Kasumi-1 (cell line): ENCODE measurements around the gene CLSTN3.
"Not testable (repeated sequence)": the region's sequence is repeated elsewhere in the genome, so short reads cannot be mapped to it uniquely, and the experiment has no call there.

Experiments used
- DNase-seq, 2 experiments: peaks; one replicate each; lab custom pipeline; 2025; lab: John Stamatoyannopoulos, UW

Gene CLSTN3

DNA sequence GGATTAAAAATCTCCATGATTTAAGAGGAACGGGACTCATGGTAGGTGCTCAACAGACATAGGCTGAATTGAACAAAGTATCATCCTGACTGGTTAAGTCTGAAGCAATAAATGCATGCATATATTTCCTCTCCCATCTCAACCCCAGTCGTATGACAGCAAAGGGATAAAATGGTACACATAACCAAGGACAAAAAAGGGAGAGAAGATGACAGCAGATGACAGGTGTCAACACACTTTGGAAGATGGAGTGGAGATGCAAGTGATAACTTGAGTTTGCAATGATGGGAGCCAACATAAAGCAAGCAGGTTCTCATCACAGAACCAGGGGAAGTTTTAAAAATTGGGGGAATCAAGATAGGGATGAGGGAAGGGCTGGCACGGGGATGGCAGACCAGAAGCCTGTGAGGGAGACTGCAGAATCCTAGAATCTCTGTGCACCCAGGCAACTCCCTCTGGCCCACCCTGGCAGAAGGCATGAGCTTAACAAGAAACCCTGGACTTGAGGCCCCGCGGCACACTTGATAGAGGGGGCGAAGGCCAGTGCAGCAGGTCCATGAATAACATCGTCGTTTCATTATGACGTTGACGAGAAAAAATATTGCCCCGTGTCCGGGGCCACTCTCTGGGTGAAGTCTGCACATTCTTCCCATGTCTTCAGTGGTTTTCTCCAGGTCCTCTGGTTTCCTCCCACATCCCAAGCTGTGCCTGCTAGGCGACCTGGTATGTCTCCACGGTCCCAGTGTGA, 26.2 kb upstream of the CLSTN3 start:
- DNase-seq: no peak

- DNase-seq: no peak
These were observed 24.1 kb upstream of the CLSTN3 start for GRCh38 chr12:7106082-7106481.

DNA sequence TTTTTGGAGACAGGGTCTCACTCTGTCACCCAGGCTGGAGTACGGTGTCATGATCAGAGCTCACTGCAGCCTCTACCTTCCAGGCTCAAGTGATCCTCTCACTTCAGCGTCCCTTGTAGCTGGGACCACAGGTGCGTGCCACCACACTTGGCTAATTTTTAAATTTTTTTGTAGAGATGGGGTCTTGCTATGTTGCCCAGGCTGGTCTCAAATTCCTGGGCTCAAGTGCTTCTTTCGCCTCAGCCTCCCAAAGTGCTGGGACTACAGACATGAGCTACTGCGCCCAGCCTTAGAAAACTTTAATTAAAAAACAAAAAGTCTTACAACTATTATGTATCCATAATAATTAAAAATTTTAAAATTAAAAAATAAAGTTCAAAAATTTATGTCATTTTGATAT, 23.0 kb upstream of the CLSTN3 start:
- DNase-seq: not testable (repeated sequence)

DNA sequence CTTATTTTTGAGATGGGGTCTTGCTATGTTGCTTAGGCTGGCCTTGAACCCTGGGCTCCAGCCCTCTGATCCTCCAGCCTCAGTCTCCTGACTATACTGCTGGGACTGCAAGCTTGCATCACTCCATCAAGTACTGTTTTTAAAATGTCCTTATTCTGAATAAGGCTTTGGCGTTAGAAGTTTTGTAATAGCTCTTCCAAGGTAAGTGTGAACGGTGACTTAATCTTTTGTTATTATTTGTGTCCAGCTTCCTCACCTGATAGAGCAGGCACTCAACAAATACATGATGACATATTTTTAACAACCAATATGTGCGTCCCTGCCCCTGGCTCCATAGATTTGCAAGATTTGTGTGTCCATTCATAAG, 22.6 kb upstream of the CLSTN3 start:
- DNase-seq: peak in 1 of 2 experiments; percentile 2

GRCh38 chr12:7108003-7108795, 22.0 kb upstream of the CLSTN3 start:
- peak; percentile 43 to 59 for DNase-seq

GRCh38 chr12:7108796-7109571, 21.2 kb upstream of the CLSTN3 start, which contains the start of gene C1RL:
TSS of gene C1RL (minus strand) at chr12:7109214. CDS start at chr12:7109180, 34 bp downstream.
- peak; percentile 48 to 53 for DNase-seq

DNA sequence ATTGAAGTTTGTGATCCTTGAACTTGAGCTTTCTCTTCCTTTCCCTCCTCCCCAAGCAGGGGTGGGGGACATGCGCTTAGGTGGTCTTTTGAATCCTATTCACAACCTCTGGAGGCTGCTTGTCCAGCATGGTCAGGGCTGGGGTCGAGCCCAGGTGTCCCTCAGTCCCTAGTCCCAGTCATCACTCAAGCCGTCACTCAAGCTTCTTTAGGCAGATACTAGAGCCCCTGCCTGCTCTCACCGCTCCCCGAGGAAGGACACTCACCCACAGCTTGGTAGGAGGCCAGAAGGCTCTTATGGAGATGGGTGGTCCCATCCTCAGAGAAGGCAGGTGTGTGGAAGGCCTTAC, 20.6 kb upstream of the CLSTN3 start:
- DNase-seq: no peak

- DNase-seq: no peak
These were observed 19.5 kb upstream of the CLSTN3 start for GRCh38 chr12:7110661-7111060.

- no peak for DNase-seq
These were observed 18.1 kb upstream of the CLSTN3 start for GRCh38 chr12:7112041-7112440.

- DNase-seq: peak; percentile 26 to 27
These were observed 16.7 kb upstream of the CLSTN3 start for GRCh38 chr12:7113389-7113871.

DNA sequence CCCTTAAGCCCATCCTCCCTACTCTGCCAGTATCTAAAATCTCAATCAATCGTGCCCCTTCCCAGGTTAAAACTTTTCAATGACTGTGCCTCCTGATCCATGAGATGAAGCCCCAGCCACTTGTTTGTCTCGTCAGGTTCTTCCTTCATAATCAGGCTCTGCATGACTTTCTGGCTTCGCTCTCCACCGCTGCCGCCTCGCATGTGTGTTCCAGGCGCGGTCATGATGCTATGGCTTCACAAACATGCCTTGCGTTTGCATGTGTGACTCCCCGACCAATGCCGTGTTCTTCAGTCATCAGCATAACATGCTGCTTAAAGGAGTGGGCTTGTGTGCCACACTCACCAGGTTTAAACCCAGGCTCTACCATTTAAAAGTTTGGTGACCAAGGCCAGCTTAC, 16.2 kb upstream of the CLSTN3 start:
- DNase-seq: no peak

GRCh38 chr12:7114851-7115250, 15.3 kb upstream of the CLSTN3 start:
- DNase-seq: no peak

DNA sequence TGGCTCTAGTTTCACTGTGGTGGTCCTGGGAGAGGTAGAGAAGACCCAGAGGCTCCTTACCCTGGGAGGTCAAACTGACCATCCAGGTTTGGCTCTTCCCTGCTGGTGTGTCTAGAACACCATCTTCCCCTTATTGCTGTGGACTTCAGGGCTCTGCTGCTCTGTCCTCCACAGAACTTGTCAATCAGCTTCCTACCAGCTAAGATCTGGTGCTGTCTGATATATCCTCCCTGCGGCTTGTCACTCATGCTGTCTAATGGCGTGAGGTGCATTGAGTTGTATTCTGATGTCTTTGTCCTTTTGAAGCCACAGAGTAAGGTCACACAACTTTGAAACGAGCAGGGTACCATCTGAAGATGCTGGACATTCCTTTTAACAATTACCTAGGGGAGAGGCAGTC, 14.0 kb upstream of the CLSTN3 start:
- no peak for DNase-seq

- DNase-seq: no peak
These were observed 13.3 kb upstream of the CLSTN3 start for GRCh38 chr12:7116916-7117315.

GRCh38 chr12:7117670-7118069, 12.5 kb upstream of the CLSTN3 start:
- no peak for DNase-seq

GRCh38 chr12:7118881-7119280, 11.3 kb upstream of the CLSTN3 start:
- DNase-seq: no peak

- no peak for DNase-seq
These were observed 10.0 kb upstream of the CLSTN3 start for GRCh38 chr12:7120166-7120565.

DNA sequence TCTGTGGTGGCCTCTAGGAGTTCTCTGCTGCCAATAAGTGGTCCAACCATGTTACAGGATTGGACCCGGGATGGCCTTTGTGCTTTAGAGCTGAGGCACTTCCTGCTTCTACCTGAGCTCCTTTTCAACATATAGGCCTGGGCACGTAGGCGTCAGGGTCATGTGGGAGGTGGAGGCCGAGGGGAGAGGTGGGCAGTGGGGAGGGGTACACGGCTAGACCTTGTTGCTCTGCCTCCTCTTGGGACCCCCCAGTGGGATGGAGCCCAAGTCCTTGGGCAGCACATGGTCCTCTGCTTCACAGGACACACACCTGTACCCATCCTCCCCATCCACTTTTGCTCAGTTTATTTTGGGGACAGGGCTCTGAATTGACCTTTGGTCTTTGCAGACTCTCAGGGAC, 8.8 kb upstream of the CLSTN3 start:
- DNase-seq: no peak

GRCh38 chr12:7122811-7123769, 7.1 kb upstream of the CLSTN3 start:
- DNase-seq: no peak

- no peak for DNase-seq
These were observed 6.2 kb upstream of the CLSTN3 start for GRCh38 chr12:7123806-7124522.
